Tibial nerve (tissue), 4 donors: ENCODE data around the gene ZNF865. TPM values are rescaled to one million over a fixed set of nuclear protein-coding genes. Genes with fewer than 3 reads are reported as not detected.

Experiments
- DNase-seq, 2 donors: peaks; one replicate each; pipeline ENCODE4 v3.0.0-alpha.2; 2019; ENCODE audit warnings: low spot score in 2 of 2
- H3K27ac ChIP-seq, 4 donors: fragments of 200-600 bp; sonication (generic) in 3 of 4; one replicate each; pipeline ENCODE4 v1.5.1; 2017 to 2019; ENCODE audit warnings: mild to moderate bottlenecking in 1 of 4
- H3K27me3 ChIP-seq, 2 donors: fragments of 200-600 bp; sonication (generic) in 1 of 2; one replicate each; pipeline versions ENCODE4 v1.5.1 to v1.6.0; 2017 to 2019
- H3K36me3 ChIP-seq, 3 donors: fragments of 200-600 bp; sonication (generic); one replicate each; pipeline ENCODE4 v1.5.1; 2018 to 2019
- H3K4me1 ChIP-seq, 4 donors: fragments of 200-600 bp; sonication (generic) in 3 of 4; one replicate each; pipeline ENCODE4 v1.5.1; 2017 to 2019
- H3K4me3 ChIP-seq, 4 donors: fragments of 200-600 bp; sonication (generic) in 3 of 4; one replicate each; pipeline ENCODE4 v1.5.1; 2017 to 2019; ENCODE audit warnings: mild to moderate bottlenecking in 1 of 4, moderate library complexity in 1 of 4
- H3K9me3 ChIP-seq, 4 donors: fragments of 200-600 bp; sonication (generic) in 3 of 4; one replicate each; pipeline ENCODE4 v1.5.1; 2017 to 2019
- EP300 ChIP-seq, 2 donors: sonication (generic); formaldehyde crosslinking; IDR thresholded peaks; one replicate each; pipeline ENCODE4 v1.6.1; 2017; ENCODE audit warnings: antibody characterized with exemption in 2 of 2, mild to moderate bottlenecking in 1 of 2
- POLR2A ChIP-seq, 2 donors: fragments of 450-650 bp; IDR thresholded peaks; one replicate each; pipeline ENCODE4 v1.6.1; 2017; ENCODE audit warnings: antibody characterized with exemption in 2 of 2, mild to moderate bottlenecking in 2 of 2, moderate library complexity in 2 of 2
- WGBS, 2 donors: methylation state at CpG; one replicate each; pipeline ENCODE4 v1.1.5; 2018; 5-methylcytosine and 5-hydroxymethylcytosine counted together
- total RNA-seq, 4 donors: library from RNA; depleted of rRNA; stranded (reverse); fragments of >200 nt; gene quantifications; one replicate each; pipeline ENCODE4 v1.1.0, GENCODE V29; 2016
- TF ChIP-seq, protein P1 (sequence below), 5 experiments: fragments of 200-600 bp in 3 of 5; fragments of 450-650 bp in 2 of 5; sonication (generic) in 3 of 5; IDR thresholded peaks; one replicate each; pipeline ENCODE4 v1.5.1; 2016 to 2019; ENCODE audit warnings: antibody characterized with exemption in 5 of 5, mild to moderate bottlenecking in 3 of 5, moderate library complexity in 2 of 5

ZNF865 gene
- total RNA-seq, 4 donors from 2014 or later, result 8.8 to 15.0 (median 12.7) TPM

DNA sequence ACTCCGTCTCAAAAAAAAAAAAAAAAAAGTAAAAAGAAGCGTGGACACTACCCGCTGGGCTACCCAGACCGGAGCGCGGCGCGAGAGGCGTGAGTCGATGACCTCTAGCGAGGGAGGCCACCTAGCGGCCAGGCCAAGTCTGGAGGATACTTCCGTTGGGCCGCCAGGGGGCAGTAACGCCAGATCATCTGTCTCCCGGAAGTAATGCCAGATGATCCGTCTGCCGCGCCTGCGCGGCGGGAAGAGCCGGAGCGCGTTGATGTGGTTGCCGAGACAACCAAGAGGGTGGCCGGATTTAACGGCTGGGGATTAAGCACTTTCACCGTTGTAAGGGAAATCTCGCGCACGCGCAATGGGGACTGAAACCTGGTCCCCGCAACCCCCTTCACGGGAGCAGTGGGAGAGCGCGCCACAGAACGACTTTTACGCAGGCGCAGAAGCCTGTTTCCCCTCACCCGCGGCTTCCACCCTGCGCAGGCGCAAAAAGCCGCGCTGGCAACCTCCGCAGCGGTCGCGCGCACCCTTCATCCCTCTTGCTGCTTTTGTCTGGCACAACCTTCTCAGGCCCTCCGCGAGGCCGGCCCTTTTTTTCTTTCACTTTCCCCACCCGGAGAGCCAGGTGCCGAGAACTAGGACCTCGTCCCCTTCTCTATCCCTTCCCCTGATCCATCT is 48.3 kb downstream of the ZNF865 start:
- peaks cover 0 to 25% (median 0%) of the 10 kb centered on the region in 3 donors for H3K36me3 ChIP-seq
- peak overlapping the region; percentile 43 to 98 (median 88) for H3K4me3 ChIP-seq
- peaks cover 0 to 58% (median 38%) of the 10 kb centered on the region in 4 donors for H3K4me1 ChIP-seq
- 0 to 1% methylated on average over 56 to 57 of the region's 57 CpGs for WGBS, 2 donors
- H3K9me3 ChIP-seq, result no peaks in the 10 kb centered on the region
- peak; percentile 95 to 96 for DNase-seq
- no peaks in the 10 kb centered on the region for H3K27me3 ChIP-seq
- TF ChIP-seq POLR2A (IDR thresholded peaks at IDR 0.05) (peak; percentile 34 to 85), EP300 (IDR thresholded peaks at IDR 0.05) (peak; percentile 73 to 97)
- TF ChIP-seq, protein P1, sequence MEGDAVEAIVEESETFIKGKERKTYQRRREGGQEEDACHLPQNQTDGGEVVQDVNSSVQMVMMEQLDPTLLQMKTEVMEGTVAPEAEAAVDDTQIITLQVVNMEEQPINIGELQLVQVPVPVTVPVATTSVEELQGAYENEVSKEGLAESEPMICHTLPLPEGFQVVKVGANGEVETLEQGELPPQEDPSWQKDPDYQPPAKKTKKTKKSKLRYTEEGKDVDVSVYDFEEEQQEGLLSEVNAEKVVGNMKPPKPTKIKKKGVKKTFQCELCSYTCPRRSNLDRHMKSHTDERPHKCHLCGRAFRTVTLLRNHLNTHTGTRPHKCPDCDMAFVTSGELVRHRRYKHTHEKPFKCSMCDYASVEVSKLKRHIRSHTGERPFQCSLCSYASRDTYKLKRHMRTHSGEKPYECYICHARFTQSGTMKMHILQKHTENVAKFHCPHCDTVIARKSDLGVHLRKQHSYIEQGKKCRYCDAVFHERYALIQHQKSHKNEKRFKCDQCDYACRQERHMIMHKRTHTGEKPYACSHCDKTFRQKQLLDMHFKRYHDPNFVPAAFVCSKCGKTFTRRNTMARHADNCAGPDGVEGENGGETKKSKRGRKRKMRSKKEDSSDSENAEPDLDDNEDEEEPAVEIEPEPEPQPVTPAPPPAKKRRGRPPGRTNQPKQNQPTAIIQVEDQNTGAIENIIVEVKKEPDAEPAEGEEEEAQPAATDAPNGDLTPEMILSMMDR (IDR thresholded peaks at IDR 0.05), result peak; percentile 97 to 100 (median 98)
- H3K27ac ChIP-seq, result peak overlapping the region; percentile 94 to 99 (median 99)

DNA sequence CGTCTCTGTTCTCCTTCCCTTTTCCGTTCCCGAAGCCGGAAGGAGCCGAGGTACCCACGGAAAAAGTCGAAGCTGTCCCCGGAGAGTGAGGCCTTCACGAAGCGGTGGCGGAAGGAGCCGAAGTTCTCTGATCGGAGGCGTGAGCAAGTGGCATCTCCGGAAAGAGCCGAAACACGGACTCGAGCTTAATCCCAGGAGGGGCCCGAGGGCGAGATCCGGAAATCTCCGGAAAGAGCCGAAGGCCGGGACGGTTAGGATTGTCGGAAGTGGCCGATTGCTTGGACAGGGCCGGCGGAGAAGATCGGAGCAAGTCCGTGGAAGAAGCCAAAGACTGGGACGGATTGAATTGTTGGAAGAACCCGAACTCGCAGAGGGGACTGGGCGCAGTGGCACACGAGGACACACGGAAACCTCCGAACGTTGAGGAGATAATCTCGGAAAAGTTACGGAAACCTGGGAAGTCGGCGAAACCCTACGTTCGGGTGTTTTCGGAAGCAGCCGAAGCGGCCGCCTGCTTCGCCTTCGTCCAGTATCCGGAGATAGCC is 48.9 kb downstream of the ZNF865 start:
- Histone ChIP-seq H3K4me3 (peak overlapping the region; percentile 85 to 98 (median 88)), H3K4me1 (peaks cover 0 to 58% (median 41%) of the 10 kb centered on the region in 4 donors), H3K36me3 (peaks cover 0 to 30% (median 5%) of the 10 kb centered on the region in 3 donors), H3K9me3 (no peaks in the 10 kb centered on the region), H3K27me3 (no peaks in the 10 kb centered on the region), H3K27ac (peak overlapping the region; percentile 94 to 99 (median 99))
- DNase-seq, result peak; percentile 99 to 100
- whole genome bisulfite sequencing, 2 donors, result 0% methylated on average over 43 to 51 of the region's 52 CpGs
- TF ChIP-seq EP300 (IDR thresholded peaks at IDR 0.05) (no peak), POLR2A (IDR thresholded peaks at IDR 0.05) (no peak)
- TF ChIP-seq, protein P1 (IDR thresholded peaks at IDR 0.05), result no peak

DNA sequence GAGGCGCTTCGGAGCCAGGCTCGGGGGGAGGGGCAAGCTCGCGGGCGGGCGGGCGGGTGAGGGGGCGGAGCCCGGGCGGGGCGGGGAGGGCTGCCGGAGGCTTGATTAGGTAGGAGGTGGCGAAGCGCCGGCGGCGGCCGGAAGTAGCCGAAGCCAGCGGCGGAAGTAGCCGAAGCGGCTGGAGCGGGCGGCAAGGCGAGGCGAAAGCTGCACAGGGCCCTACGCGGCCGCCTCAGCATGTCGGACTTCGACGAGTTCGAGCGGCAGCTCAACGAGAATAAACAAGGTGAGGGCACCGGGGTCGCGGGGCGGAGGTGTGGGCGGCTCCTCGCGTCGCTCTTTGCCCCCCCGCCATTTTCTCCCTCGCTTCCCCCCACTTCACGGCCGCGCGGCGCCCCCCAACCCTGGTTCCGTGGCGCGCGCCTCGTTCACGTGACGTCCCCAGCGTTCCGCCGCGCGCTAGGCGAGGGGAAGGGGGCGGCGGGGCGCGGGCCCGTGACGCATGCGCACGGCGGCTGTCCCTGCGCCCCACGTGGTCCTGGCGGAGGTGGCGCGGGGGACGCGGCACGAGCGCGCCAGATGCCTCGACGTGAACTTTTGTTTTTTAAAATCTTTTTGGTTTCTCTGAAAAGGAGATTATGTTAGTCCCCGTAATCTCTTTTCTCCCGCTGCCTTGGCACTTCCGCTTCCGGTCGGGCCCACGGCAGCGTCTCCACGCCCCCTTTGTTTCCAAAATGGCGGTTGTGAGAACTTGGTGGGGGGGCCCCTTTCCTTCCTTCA is 49.6 kb downstream of the ZNF865 start, which contains the start of gene U2AF2:
TSS of gene U2AF2 (plus strand) at position 168 of the 780 bp plus-strand sequence. CDS start at position 238, 70 bp downstream.
- H3K27ac ChIP-seq, result peak within 1 kb of the TSS; percentile 94 to 99 (median 99)
- DNase-seq, result peak; percentile 92 to 94
- peak within 1 kb of the TSS; percentile 85 to 98 (median 88) for H3K4me3 ChIP-seq
- H3K36me3 ChIP-seq, result peaks cover 0 to 37% (median 6%) of the 10 kb centered on the region in 3 donors
- H3K9me3 ChIP-seq, result no peaks in the 10 kb centered on the region
- 0 to 1% methylated on average over 49 of the region's 95 CpGs for WGBS, 2 donors
- no peaks in the 10 kb centered on the region for H3K27me3 ChIP-seq
- peaks cover 0 to 58% (median 44%) of the 10 kb centered on the region in 4 donors for H3K4me1 ChIP-seq
- TF ChIP-seq POLR2A (IDR thresholded peaks at IDR 0.05) (peak in 1 of 2 donors; percentile 69), EP300 (IDR thresholded peaks at IDR 0.05) (peak in 1 of 2 donors; percentile 83)
- TF ChIP-seq, protein P1 (IDR thresholded peaks at IDR 0.05), result peak in 1 of 5 experiments; percentile 35

DNA sequence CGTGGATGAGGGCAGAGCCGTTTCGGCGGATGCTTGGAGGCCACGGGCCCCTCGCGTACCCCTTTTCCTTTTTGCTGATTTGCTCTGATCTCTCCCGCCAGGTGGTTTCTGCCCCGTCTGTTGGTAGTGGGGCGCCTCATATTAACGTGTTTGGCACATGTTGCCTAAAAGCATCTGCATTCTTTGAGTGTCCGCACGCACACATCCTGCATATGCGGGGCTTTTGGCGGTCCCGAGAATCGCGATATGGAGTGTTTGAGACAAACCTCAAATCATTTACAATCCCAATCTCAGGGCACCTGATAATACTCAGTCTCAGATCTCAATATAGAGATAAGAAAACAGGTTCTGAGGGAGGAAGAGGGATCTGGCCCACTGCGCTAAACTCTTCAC is 50.2 kb downstream of the ZNF865 start:
- Histone ChIP-seq H3K36me3 (peaks cover 0 to 37% (median 12%) of the 10 kb centered on the region in 3 donors), H3K27me3 (no peaks in the 10 kb centered on the region), H3K9me3 (no peaks in the 10 kb centered on the region), H3K4me3 (peak overlapping the region; percentile 85 to 98 (median 88)), H3K27ac (peak overlapping the region; percentile 94 to 99 (median 99)), H3K4me1 (peaks cover 0 to 62% (median 44%) of the 10 kb centered on the region in 4 donors)
- WGBS, 2 donors, result 0% methylated on average over 19 of the region's 19 CpGs
- DNase-seq, result no peak
- no peak for TF ChIP-seq POLR2A (IDR thresholded peaks at IDR 0.05)
- TF ChIP-seq, protein P1 (IDR thresholded peaks at IDR 0.05), result no peak
- no peak for TF ChIP-seq EP300 (IDR thresholded peaks at IDR 0.05)
